Activated effector memory CD4-positive, alpha-beta T cell treated with Interleukin-2 at 50 U/mL for 16 hours (primary cell): Measurements from ENCODE around the gene METAP1D.
"Not testable (repeated sequence)": the region's sequence is repeated elsewhere in the genome, so short reads cannot be mapped to it uniquely, and the experiment has no call there.

ENCODE experiments used
- DNase-seq: peaks from one replicate; pipeline ENCODE4 v3.0.0-alpha.2; 2020

METAP1D gene

GRCh38 chr2:172049567-172050120, 49.9 kb downstream of the METAP1D start:
- DNase-seq = no peak

GRCh38 chr2:172050479-172051125, 50.8 kb downstream of the METAP1D start:
- DNase-seq = no peak

- DNase-seq = no peak
Observed at GRCh38 chr2:172052000-172052983, 52.5 kb downstream of the METAP1D start.

GRCh38 chr2:172053486-172053885, 53.7 kb downstream of the METAP1D start:
- no peak for DNase-seq

- DNase-seq = no peak
Observed at GRCh38 chr2:172056293-172056692, 56.5 kb downstream of the METAP1D start.

DNA sequence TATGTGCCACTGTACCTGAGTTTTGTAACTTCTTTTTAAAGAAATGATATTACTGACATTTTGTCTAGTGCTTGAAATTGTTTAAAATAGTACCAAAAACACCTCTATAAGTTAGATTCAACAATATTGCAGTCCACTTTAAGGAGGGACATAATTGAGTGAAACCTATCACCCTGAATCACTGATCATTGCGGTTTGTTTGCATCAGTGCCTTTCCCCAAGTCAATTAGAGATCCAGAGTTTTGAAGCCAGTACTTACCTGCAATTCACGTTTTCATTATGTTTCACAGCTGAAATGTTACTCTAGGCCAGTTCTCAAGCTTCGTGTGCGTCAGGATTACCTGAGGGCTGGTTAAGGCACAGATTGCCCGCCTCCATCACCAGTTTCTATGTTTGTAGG, 58.9 kb downstream of the METAP1D start:
- DNase-seq = no peak

DNA sequence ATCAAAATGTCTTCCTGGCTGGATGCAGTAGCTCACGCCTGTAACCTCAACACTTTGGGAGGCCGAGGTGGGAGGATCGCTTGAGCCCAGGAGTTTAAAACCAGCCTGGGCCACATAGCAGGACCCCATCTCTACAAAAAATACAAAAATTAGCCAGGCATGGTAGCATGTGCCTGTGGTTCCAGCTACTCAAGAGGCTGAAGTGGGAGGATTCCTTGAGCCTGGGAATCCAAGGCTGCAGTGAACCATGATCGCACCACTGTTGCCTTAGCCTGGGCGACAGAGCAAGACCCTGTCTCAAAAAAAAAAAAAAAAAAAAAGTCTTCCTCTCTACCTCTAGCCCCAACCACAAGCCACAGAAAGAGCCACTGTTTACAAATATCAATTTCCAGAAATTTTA, 60.4 kb downstream of the METAP1D start:
- DNase-seq = not testable (repeated sequence)

DNA sequence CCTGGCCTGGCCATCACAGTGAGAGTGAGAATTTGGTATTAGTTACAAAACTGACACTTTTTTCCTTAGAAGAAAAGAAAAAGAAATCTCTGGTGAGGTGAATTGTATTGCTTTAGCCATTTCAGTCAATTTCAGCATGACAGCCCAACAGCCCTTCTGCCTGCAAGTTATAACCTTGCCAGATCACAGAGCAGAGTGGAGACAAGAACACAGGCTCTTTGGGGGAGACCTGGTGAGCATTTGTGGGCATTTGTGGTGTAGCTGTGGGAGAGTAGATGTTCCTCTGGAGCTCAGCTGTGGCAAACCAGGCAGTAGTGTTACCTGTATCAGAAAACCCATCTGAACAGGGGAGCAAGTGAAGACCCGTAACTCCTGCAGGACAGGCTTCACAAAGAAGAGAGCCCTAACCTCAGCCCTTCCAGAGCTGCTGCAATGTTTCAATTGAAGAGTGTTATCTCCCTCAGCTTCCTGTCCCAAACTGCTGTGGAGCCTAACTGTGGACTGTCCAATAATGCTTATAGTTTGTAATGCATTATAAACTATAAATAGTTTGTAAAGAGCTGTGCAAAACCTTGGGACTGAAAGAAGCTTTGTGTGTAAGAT, 62.8 kb downstream of the METAP1D start:
- no peak for DNase-seq

DNA sequence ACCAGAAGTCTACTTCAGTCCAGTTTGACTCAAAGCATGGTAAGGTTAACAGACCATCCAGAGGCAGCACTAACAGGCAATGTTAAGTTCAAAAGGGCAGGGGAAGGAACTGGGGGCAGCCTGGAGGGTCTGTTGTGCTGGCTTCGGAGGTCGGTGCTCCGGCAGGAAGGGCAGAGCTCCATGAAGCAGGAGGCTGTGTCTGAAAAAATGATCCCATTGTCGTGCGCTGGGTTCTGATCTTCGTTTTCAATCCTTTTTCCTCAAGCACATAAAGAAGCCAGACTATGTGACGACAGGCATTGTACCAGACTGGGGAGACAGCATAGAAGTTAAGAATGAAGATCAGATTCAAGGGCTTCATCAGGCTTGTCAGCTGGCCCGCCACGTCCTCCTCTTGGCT, 63.7 kb downstream of the METAP1D start:
- DNase-seq = no peak

DNA sequence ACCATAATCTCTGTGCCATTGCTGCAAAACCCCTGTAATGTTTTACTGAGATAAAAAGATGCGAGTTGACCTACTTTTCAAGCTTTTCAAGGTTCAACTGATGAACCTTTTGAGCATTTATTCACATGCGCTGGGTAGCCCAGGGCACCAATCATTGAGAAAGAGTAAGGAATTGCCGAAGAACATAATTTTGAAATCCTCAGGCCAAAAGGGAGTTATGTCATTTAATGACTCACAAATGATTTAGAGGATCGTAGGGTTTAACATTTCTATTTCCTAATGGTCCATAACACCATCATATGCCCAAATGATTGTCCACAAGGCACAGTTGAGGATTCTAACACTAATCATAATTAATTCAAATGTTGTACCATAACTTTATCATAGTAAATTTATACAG, 65.4 kb downstream of the METAP1D start:
- no peak for DNase-seq

- DNase-seq = no peak
Observed at GRCh38 chr2:172066394-172066886, 66.7 kb downstream of the METAP1D start.

DNA sequence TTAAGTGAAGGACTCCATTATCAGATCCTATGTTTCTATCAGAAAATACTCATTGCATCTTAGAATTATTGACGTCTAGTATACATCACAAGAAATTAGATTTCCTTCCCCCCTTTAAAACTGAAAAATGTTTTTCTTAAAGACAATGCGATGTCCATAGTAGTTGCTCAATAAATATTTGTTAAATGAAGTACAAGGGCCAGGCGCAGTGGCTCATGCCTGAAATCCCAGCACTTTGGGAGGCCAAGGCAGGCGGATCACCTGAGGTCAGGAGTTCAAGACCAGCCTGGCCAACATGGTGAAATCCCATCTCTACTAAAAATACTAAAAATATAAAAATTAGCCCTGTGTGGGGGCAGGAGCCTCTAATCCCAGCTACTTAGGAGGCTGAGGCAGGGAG, 68.2 kb downstream of the METAP1D start:
- DNase-seq = not testable (repeated sequence)

DNA sequence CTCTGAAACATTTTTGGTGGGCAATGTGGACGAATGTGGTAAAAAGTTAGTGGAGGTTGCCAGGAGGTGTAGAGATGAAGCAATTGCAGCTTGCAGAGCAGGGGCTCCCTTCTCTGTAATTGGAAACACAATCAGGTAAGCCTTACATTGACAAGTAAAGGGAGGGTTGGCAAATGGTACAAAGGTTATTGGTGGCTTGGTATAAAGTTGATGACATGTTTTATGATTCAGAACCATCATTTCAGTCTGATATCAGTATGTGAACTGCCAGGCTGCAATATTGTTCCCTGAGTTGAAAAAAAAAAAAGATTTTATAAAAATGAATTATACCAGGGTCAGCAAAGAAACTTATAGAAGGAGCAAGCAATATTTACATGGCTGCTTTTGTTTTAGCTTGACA, 71.2 kb downstream of the METAP1D start:
- DNase-seq = no peak

DNA sequence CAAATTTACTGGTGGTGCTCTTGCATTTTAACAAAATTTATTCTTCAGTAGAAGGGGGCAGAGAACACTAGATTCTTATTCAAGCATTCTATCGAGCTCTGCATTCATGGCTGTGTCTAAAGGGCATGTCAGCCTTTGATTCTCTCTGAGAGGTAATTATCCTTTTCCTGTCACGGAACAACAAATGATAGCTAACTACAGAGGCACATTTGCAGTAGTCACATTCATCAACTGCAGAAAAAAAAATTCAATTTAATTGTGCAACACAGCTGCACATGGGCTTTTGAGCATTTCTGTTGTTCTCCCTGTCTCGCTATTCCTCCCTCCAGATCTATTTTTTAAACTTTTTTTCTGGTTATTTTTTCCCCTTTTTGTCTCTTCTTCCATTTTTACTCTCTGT, 72.5 kb downstream of the METAP1D start:
- DNase-seq = no peak

DNA sequence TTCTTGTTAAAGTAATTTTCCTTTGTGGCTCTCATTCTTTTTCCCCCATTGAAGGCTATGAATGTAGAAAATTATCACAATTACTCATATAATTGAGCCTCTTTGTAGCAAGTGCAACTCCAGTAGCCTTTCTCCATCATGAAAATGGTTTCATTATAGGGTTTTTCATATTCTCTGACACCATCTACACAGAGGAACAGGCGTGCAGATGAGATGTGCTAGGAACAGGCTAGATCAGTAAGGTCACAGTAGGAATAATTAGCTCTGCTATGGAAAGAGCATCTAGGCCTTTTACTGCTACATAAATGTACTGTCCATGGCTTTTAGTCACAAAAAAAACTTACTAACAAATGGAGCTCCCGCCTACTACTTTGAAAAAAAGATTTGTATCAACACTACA, 73.0 kb downstream of the METAP1D start:
- DNase-seq = no peak

DNA sequence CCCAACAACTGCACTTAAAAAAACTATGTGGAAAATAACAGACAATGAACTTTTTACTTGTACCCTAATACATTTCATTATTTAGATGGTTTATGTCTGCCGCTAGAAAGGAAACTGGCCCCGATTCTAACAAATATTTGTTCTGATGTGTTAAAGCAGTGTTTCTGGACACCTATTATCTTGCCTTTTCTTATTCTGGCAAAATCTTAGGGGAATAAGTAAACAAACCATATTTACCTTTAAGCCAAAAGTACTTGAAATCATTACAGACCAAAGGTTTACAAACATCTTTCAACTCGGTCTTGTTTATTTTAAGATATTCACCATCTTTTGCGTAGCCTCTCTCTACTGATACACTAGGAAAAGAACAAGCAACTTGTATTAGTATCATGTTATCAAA, 73.8 kb downstream of the METAP1D start:
- DNase-seq = no peak

- no peak for DNase-seq
Observed at GRCh38 chr2:172074254-172074653, 74.5 kb downstream of the METAP1D start.

GRCh38 chr2:172079416-172079815, 79.7 kb downstream of the METAP1D start:
- no peak for DNase-seq

- DNase-seq = no peak
Observed at GRCh38 chr2:172079838-172080640, 80.3 kb downstream of the METAP1D start.

DNA sequence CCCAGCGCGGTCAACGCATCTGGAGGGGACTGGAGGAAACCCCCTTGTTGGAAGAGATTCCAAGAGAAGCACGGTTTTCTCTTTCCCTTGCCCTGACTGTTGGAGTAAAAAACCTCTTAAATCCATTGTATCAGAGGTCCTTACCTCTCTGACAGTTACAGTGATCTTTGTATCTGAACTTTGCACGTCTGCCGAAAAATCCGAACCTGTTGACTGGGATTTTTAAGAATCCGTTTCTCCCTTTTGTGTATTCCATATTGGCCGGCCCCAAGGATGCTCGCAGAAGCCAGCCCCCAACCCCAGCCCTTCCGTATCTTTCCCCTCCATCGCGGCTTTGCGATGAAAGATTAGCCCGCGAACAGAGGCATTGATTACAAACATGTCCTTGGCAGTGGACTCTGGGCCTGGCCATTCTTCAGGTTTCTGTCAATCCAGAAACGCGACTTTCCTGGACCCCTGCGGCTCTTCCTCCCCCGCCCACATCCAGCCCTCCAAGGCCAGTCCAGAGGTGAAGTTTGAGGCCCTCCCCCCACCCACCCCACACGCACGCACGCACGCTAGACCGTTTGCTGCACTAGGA, 81.0 kb downstream of the METAP1D start:
- DNase-seq = no peak

- no peak for DNase-seq
Observed at GRCh38 chr2:172081221-172082022, 81.7 kb downstream of the METAP1D start.
